Chondrocyte (in vitro differentiated cells): Measurements from ENCODE around the gene TLCD1. TPM values are rescaled to one million over a fixed set of nuclear protein-coding genes. Genes with fewer than 3 reads are reported as not detected.

ENCODE experiments used
- DNase-seq: peaks from one replicate; pipeline ENCODE4 v3.0.0; 2021; ENCODE audit warnings: mixed read lengths, low spot score
- H3K27ac Mint-ChIP-seq: one replicate; pipeline ENCODE4 v1.8.0; 2021; ENCODE audit warnings: mild to moderate bottlenecking, moderate library complexity, mixed read lengths; ENCODE audit not compliant: unreplicated experiment
- H3K27me3 Mint-ChIP-seq: 2 replicates; pipeline ENCODE4 v1.8.0; 2021; ENCODE audit warnings: low read depth, mixed read lengths
- H3K36me3 Mint-ChIP-seq: 2 replicates; pipeline ENCODE4 v1.8.0; 2021; ENCODE audit warnings: low read depth, mixed read lengths
- H3K4me1 Mint-ChIP-seq: 2 replicates; pipeline ENCODE4 v1.8.0; 2021; ENCODE audit warnings: low read depth, mild to moderate bottlenecking, mixed read lengths
- H3K4me3 Mint-ChIP-seq: one replicate; pipeline ENCODE4 v1.8.0; 2021; ENCODE audit warnings: mild to moderate bottlenecking, moderate library complexity, mixed read lengths; ENCODE audit not compliant: unreplicated experiment
- H3K9me3 Mint-ChIP-seq: 2 replicates; pipeline ENCODE4 v1.8.0; 2021; ENCODE audit warnings: low read depth, mixed read lengths
- total RNA-seq: library from RNA; stranded (reverse); gene quantifications from 3 replicates; pipeline ENCODE4 v1.2.1, GENCODE V29; 2021
- TF ChIP-seq, protein P1 (sequence below): fragments of 200-600 bp; sonication (generic); IDR thresholded peaks from 2 replicates; pipeline ENCODE4 v1.5.0; 2021; ENCODE audit warnings: antibody characterized with exemption, mild to moderate bottlenecking, moderate library complexity

The TLCD1 gene
- total RNA-seq, 1 donor from 2014 or later: 12.9 TPM

GRCh38 chr17:28749516-28750177, 23.6 kb upstream of the TLCD1 start:
- no peak overlapping the region for H3K4me3 Mint-ChIP-seq
- no peaks in the 10 kb centered on the region for H3K9me3 Mint-ChIP-seq
- no peak for DNase-seq
- no peak overlapping the region for H3K27ac Mint-ChIP-seq
- peaks cover 8% of the 10 kb centered on the region for H3K36me3 Mint-ChIP-seq
- TF ChIP-seq, protein P1, sequence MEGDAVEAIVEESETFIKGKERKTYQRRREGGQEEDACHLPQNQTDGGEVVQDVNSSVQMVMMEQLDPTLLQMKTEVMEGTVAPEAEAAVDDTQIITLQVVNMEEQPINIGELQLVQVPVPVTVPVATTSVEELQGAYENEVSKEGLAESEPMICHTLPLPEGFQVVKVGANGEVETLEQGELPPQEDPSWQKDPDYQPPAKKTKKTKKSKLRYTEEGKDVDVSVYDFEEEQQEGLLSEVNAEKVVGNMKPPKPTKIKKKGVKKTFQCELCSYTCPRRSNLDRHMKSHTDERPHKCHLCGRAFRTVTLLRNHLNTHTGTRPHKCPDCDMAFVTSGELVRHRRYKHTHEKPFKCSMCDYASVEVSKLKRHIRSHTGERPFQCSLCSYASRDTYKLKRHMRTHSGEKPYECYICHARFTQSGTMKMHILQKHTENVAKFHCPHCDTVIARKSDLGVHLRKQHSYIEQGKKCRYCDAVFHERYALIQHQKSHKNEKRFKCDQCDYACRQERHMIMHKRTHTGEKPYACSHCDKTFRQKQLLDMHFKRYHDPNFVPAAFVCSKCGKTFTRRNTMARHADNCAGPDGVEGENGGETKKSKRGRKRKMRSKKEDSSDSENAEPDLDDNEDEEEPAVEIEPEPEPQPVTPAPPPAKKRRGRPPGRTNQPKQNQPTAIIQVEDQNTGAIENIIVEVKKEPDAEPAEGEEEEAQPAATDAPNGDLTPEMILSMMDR: no peak
- H3K4me1 Mint-ChIP-seq: peaks cover 27% of the 10 kb centered on the region
- no peaks in the 10 kb centered on the region for H3K27me3 Mint-ChIP-seq

DNA sequence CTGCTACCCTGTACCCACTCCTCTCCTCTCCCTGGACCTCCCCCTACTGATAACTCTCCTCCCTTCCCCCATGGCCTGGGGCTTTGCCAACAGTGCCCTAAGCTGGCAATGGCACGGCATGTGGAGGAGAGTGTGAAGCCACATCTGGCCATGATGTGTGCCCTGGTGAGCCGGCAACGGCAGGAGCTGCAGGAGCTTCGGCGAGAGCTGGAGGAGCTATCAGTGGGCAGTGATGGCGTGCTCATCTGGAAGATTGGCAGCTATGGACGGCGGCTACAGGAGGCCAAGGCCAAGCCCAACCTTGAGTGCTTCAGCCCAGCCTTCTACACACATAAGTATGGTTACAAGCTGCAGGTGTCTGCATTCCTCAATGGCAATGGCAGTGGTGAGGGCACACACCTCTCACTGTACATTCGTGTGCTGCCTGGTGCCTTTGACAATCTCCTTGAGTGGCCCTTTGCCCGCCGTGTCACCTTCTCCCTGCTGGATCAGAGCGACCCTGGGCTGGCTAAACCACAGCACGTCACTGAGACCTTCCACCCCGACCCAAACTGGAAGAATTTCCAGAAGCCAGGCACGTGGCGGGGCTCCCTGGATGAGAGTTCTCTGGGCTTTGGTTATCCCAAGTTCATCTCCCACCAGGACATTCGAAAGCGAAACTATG, 23.0 kb upstream of the TLCD1 start:
- H3K4me3 Mint-ChIP-seq: no peak overlapping the region
- H3K27ac Mint-ChIP-seq: peak overlapping the region; percentile 57
- H3K4me1 Mint-ChIP-seq: peaks cover 27% of the 10 kb centered on the region

DNA sequence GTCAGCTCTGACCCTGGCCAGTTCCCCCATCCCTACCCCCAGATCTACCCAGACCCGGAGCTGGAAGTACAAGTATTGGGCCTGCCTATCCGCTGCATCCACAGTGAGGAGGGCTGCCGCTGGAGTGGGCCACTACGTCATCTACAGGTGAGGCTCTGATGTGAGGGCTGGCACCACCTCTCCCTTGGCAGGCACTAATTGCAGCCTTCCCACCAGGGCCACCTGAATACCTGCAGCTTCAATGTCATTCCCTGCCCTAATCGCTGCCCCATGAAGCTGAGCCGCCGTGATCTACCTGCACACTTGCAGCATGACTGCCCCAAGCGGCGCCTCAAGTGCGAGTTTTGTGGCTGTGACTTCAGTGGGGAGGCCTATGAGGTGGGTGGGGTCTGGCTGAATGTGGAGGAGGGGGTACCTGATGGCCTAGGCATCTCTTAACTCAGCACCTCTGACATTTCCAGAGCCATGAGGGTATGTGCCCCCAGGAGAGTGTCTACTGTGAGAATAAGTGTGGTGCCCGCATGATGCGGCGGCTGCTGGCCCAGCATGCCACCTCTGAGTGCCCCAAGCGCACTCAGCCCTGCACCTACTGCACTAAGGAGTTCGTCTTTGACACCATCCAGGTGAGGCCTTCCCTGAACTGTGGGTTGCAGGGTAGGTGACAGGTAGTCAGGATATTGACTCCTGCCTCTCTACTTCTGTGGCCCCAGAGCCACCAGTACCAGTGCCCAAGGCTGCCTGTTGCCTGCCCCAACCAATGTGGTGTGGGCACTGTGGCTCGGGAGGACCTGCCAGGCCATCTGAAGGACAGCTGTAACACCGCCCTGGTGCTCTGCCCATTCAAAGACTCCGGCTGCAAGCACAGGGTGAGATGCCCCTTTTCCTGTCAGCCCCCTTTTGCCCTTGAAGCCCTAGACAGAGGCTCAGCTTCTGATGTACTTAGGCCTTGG, 22.0 kb upstream of the TLCD1 start:
- TF ChIP-seq, protein P1: no peak
- Mint-ChIP-seq H3K36me3 (peaks cover 8% of the 10 kb centered on the region), H3K27me3 (no peaks in the 10 kb centered on the region), H3K4me3 (no peak overlapping the region), H3K27ac (peak overlapping the region; percentile 54), H3K9me3 (no peaks in the 10 kb centered on the region), H3K4me1 (peaks cover 29% of the 10 kb centered on the region)
- DNase-seq: peak; percentile 68

More for the DNA sequence above, 23.0 kb upstream of the TLCD1 start:
- peaks cover 8% of the 10 kb centered on the region for H3K36me3 Mint-ChIP-seq
- H3K9me3 Mint-ChIP-seq: no peaks in the 10 kb centered on the region
- no peaks in the 10 kb centered on the region for H3K27me3 Mint-ChIP-seq
- TF ChIP-seq, protein P1: no peak
- no peak for DNase-seq

GRCh38 chr17:28747051-28747691, 21.1 kb upstream of the TLCD1 start:
- TF ChIP-seq, protein P1: no peak
- Mint-ChIP-seq H3K27ac (peak overlapping the region; percentile 94), H3K9me3 (no peaks in the 10 kb centered on the region), H3K4me3 (peak overlapping the region; percentile 89), H3K4me1 (peaks cover 33% of the 10 kb centered on the region), H3K27me3 (no peaks in the 10 kb centered on the region), H3K36me3 (peaks cover 8% of the 10 kb centered on the region)
- peak; percentile 65 for DNase-seq
